Measurements from ENCODE around the gene PGAM2.

Gene PGAM2

DNA sequence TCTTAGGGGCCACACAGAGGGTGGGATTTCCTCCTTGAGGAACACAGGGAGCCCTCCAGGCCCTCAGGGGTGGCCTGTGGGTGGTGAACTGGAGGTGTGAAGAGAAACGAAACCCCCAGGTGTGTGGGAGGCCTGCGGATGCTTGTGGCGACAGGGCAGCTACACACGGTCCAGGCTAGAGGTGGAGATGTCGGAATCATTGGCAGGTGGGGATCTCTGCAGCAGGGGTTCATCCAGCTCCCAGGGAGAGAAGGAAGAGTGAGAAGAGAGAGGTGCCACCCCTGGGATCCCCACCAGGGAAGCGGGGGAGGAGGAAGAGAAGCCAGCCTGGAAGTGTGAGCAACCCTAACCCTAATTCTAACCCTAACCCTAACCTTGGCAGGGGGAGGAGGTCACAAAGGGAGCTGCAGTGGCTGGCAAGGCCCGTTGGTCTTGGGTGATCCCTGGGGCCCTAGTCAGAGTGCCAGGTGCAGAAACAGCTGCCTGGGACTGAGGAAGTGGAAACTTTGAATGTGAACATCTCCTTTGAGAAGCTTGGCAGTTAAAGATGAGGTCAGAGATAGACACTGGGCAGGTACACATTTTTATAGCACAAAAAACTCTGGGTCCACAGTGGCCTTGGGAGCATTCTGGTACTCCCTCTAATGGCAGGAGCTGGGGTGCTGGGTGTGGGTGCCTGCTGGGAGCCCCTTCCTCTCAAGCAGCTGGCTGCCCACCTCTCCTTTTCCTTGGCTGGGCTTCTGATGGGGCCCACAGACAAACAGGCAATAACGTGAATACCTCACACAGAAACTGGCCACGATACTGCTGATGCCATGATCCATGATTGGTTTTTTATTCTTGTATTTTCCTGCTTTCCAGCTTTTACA, 31.9 kb upstream of the PGAM2 start:
- Mint-ChIP-seq H3K27ac (peak overlapping the region; percentile 51), H3K4me1 (ENCODE audit: low read depth) (peaks cover 21% of the 10 kb centered on the region), H3K4me3 (peak overlapping the region; percentile 11), H3K9me3 (no peaks in the 10 kb centered on the region), H3K36me3 (ENCODE audit: low read depth) (no peaks in the 10 kb centered on the region), H3K27me3 (no peaks in the 10 kb centered on the region)

DNA sequence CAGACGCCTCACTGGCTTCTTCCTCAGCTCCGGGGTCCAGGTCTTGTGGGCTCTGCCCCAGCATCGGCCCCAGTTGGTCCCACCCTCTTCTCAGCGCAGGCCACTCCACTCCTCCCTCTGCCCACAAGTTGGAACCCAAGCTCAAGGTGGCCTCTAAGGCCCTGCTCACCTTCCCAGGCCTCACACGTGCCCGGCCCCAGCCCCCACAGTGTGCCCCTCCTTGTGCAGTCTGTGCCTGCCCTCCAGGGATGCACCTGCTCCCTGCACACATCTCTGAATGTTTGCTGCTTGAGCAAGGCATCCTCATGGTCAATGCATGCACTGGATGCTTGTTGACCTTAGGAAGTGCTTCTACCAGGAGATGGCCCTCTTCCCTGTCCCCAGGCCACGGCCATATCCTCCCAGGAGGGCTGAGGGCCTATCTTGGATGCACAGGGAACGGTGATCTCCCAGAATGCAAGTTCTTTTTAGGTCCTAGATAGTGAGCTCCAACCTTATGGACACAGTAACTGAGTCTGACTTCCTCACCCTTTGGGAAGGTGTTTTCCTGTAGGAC, 31.0 kb upstream of the PGAM2 start:
- no peaks in the 10 kb centered on the region for H3K36me3 Mint-ChIP-seq (ENCODE audit: low read depth)
- H3K4me3 Mint-ChIP-seq, result no peak overlapping the region
- peaks cover 21% of the 10 kb centered on the region for H3K4me1 Mint-ChIP-seq (ENCODE audit: low read depth)
- H3K27me3 Mint-ChIP-seq, result no peaks in the 10 kb centered on the region
- no peaks in the 10 kb centered on the region for H3K9me3 Mint-ChIP-seq
- no peak overlapping the region for H3K27ac Mint-ChIP-seq

- no peaks in the 10 kb centered on the region for H3K36me3 Mint-ChIP-seq (ENCODE audit: low read depth)
- peaks cover 21% of the 10 kb centered on the region for H3K4me1 Mint-ChIP-seq (ENCODE audit: low read depth)
- no peak overlapping the region for H3K27ac Mint-ChIP-seq
- no peak overlapping the region for H3K4me3 Mint-ChIP-seq
- H3K27me3 Mint-ChIP-seq, result no peaks in the 10 kb centered on the region
- H3K9me3 Mint-ChIP-seq, result no peaks in the 10 kb centered on the region
Observed at GRCh38 chr7:44095781-44096180, 30.4 kb upstream of the PGAM2 start.

- no peaks in the 10 kb centered on the region for H3K36me3 Mint-ChIP-seq (ENCODE audit: low read depth)
- H3K9me3 Mint-ChIP-seq, result no peaks in the 10 kb centered on the region
- H3K4me1 Mint-ChIP-seq (ENCODE audit: low read depth), result peaks cover 21% of the 10 kb centered on the region
- no peak overlapping the region for H3K27ac Mint-ChIP-seq
- no peaks in the 10 kb centered on the region for H3K27me3 Mint-ChIP-seq
- H3K4me3 Mint-ChIP-seq, result no peak overlapping the region
Observed at GRCh38 chr7:44094883-44095592, 29.7 kb upstream of the PGAM2 start.

GRCh38 chr7:44094365-44094764, 29.0 kb upstream of the PGAM2 start:
- no peaks in the 10 kb centered on the region for H3K36me3 Mint-ChIP-seq (ENCODE audit: low read depth)
- H3K9me3 Mint-ChIP-seq, result no peaks in the 10 kb centered on the region
- H3K27ac Mint-ChIP-seq, result no peak overlapping the region
- H3K4me1 Mint-ChIP-seq (ENCODE audit: low read depth), result peaks cover 21% of the 10 kb centered on the region
- no peak overlapping the region for H3K4me3 Mint-ChIP-seq
- H3K27me3 Mint-ChIP-seq, result no peaks in the 10 kb centered on the region

GRCh38 chr7:44093102-44093641, 27.8 kb upstream of the PGAM2 start:
- Mint-ChIP-seq H3K27me3 (no peaks in the 10 kb centered on the region), H3K36me3 (ENCODE audit: low read depth) (no peaks in the 10 kb centered on the region), H3K4me1 (ENCODE audit: low read depth) (peaks cover 21% of the 10 kb centered on the region), H3K27ac (no peak overlapping the region), H3K4me3 (no peak overlapping the region), H3K9me3 (no peaks in the 10 kb centered on the region)

DNA sequence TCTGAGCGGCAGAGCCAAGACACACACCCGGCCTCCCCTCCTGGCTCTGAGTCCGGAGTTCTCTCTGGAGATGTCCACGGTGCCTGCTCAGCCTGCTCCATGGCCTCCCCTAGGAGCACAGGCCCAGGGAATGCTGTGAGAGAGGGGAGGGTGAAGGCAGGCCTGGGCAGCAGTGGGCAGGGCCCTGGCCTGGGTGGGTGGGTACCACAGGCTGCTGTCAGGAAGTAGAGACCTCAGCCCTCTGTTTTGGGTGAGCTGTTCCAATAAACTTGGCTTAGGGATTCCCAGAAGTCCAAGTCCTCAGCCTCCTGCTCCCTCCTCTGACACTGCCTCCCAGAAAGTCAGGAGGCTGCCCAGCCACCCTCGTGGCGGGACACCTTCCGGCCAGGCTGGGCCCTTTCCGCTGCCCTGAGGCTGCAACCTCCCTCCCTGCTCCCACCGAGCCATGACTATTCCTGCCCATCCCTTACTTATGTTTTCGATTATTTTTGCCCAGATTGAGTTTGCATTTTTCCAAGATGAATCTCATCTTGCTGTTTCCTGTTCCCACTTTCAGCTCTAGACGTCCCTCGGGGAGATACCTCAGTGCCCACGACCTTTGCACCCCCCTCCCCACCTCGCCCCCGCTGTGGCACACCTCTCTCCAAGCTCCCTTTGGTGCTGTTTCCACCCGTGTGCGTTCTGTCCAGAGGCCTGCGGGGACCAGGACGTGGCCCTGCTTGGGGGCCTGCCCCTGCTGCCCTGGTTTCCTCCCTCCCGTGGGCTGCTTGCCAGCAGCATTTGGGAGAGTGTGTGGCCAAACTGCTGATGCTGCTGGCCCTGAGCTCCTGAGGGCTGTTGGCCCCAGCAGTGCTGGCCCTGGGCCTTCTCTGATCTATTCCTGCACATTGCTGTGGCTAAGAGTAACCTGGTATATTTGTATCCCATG, 22.8 kb upstream of the PGAM2 start:
- Mint-ChIP-seq H3K4me3 (no peak overlapping the region), H3K4me1 (ENCODE audit: low read depth) (peaks cover 8% of the 10 kb centered on the region), H3K27ac (no peak overlapping the region), H3K9me3 (no peaks in the 10 kb centered on the region), H3K27me3 (no peaks in the 10 kb centered on the region), H3K36me3 (ENCODE audit: low read depth) (no peaks in the 10 kb centered on the region)

DNA sequence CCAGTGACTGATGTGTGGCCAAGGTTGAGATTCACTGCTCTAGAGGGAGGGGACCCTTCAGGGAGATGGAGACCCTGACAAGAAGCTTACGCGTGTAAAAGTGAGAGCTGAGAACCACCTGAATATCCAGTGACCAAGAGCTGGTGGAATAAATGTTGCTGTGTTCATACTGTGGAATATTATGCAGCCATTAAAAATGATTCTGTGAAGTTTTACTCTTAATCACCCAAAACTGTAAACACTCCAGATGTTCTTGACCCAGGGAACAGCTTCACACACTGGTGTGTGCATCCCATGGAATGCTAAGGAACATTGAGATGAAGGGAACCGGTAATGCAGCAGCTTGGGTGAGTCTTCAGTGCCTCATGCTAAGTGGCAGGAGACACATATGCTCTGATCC, 21.3 kb upstream of the PGAM2 start:
- H3K27ac Mint-ChIP-seq, result no peak overlapping the region
- H3K4me3 Mint-ChIP-seq, result no peak overlapping the region
- no peaks in the 10 kb centered on the region for H3K9me3 Mint-ChIP-seq
- H3K4me1 Mint-ChIP-seq (ENCODE audit: low read depth), result peaks cover 14% of the 10 kb centered on the region
- H3K27me3 Mint-ChIP-seq, result no peaks in the 10 kb centered on the region
- no peaks in the 10 kb centered on the region for H3K36me3 Mint-ChIP-seq (ENCODE audit: low read depth)

GRCh38 chr7:44085546-44085945, 20.2 kb upstream of the PGAM2 start:
- Mint-ChIP-seq H3K4me1 (ENCODE audit: low read depth) (peaks cover 24% of the 10 kb centered on the region), H3K27me3 (no peaks in the 10 kb centered on the region), H3K36me3 (ENCODE audit: low read depth) (peaks cover 9% of the 10 kb centered on the region), H3K4me3 (no peak overlapping the region), H3K27ac (no peak overlapping the region), H3K9me3 (no peaks in the 10 kb centered on the region)

- Mint-ChIP-seq H3K4me3 (no peak overlapping the region), H3K27me3 (no peaks in the 10 kb centered on the region), H3K36me3 (ENCODE audit: low read depth) (peaks cover 11% of the 10 kb centered on the region), H3K27ac (no peak overlapping the region), H3K4me1 (ENCODE audit: low read depth) (peaks cover 31% of the 10 kb centered on the region), H3K9me3 (no peaks in the 10 kb centered on the region)
Observed at GRCh38 chr7:44084701-44085100, 19.3 kb upstream of the PGAM2 start.

DNA sequence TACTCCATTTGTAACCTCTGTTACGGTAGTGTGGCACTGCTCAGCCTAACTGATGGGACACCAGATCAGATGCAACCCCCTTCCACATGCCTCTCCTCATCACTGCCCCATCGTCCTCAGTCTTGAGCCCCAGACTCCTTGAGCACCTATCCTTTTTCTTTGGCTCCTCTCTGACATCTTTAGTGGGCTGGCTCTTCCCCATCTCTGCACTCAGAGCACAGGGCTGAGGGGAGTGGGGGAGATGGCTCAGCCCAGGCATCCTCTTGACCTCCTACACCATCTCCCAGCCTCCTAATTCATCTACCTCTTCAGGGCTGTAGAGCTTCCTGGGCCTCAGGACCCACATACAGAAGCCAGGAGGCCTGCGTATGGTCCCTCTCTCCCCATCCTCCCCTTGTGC, 18.4 kb upstream of the PGAM2 start:
- Mint-ChIP-seq H3K27me3 (no peaks in the 10 kb centered on the region), H3K4me3 (peak overlapping the region; percentile 63), H3K4me1 (ENCODE audit: low read depth) (peaks cover 37% of the 10 kb centered on the region), H3K9me3 (no peaks in the 10 kb centered on the region), H3K36me3 (ENCODE audit: low read depth) (peaks cover 14% of the 10 kb centered on the region), H3K27ac (peak overlapping the region; percentile 53)

DNA sequence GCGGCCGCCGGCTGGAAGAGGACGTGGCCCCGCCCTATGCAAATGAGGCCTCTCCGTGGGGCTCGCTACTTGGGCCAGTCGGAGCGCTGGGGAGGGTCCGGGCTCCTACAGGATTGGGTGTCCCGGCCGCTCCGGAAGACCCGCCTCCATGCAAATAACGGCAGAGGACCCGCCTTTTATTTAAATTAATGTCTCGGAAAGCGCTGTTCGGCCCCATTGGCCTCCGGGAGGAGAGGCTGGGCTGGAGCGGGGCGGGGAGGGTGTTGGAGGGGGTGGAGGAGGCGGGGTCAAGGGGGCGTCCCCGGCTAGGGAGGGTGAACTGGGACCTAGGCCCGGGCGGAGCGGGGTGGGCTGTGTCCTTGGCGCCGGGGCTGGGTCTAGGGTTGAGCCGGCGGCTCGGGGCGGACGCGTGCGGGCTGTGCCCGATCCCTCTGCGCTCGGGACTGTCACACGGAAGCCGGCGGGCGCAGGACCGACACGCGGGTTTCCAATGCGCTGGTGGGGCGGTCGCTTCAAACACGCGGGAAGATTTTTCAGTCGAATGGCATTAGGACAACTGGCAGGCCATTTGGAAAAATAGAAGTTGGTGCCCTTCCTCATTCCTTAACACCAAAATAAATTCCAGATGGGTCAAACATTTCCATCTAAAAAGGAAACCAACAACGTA, 17.3 kb upstream of the PGAM2 start:
- Mint-ChIP-seq H3K9me3 (no peaks in the 10 kb centered on the region), H3K27me3 (no peaks in the 10 kb centered on the region), H3K27ac (peak overlapping the region; percentile 72), H3K4me3 (peak overlapping the region; percentile 81), H3K4me1 (ENCODE audit: low read depth) (peaks cover 48% of the 10 kb centered on the region), H3K36me3 (ENCODE audit: low read depth) (peaks cover 26% of the 10 kb centered on the region)

DNA sequence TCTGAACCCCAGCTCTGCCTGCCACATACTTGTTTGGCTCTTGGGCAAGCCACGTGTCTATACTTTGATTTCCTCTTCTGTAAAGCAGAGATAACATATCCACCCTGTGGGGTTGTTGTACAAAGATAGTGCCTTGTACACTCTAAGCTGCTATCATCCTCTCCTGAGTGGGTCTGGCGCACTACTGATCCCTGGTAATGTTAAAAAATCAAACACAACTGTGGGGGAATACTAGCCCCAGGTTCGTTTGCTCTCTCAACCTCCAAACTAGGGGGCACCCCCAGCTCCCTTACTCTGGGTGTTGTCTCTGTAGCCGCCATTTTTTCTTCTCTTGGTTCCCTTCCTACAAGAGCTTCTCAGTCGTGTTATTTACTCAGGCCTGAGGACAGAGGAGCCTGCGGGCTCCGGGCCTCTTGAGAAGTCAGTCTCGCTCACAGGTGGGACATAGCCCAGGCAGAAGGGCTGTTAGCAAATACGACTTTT, 15.9 kb upstream of the PGAM2 start:
- Mint-ChIP-seq H3K27ac (peak overlapping the region; percentile 99), H3K27me3 (no peaks in the 10 kb centered on the region), H3K4me1 (ENCODE audit: low read depth) (peaks cover 55% of the 10 kb centered on the region), H3K9me3 (no peaks in the 10 kb centered on the region), H3K4me3 (peak overlapping the region; percentile 95), H3K36me3 (ENCODE audit: low read depth) (peaks cover 39% of the 10 kb centered on the region)
